HG02840 (cell line): ENCODE results near the gene IGFN1.

Experiments
- ATAC-seq: cut with Tn5 transposase; IDR thresholded peaks from one replicate; pipeline ENCODE4 v1.9.1; 2021; ENCODE audit warnings: mild to moderate bottlenecking, moderate library complexity, moderate number of reproducible peaks; ENCODE audit not compliant: unreplicated experiment, low FRiP score

The IGFN1 gene

GRCh38 chr1:201183753-201184152 is 6.9 kb upstream of the IGFN1 start:
- no peak for ATAC-seq

- ATAC-seq: no peak
Observed at GRCh38 chr1:201184307-201185122, 6.1 kb upstream of the IGFN1 start.

- ATAC-seq: no peak
Observed at GRCh38 chr1:201185123-201185453, 5.5 kb upstream of the IGFN1 start.

- ATAC-seq: no peak
Observed at GRCh38 chr1:201185527-201186128, 5.0 kb upstream of the IGFN1 start.

- ATAC-seq: no peak
Observed at GRCh38 chr1:201186192-201186591, 4.4 kb upstream of the IGFN1 start.

GRCh38 chr1:201189085-201189484 is 1.5 kb upstream of the IGFN1 start:
- no peak for ATAC-seq

- ATAC-seq: no peak
Observed at GRCh38 chr1:201190005-201190404, 619 bp upstream of the IGFN1 start.

GRCh38 chr1:201191653-201192260 is 1.1 kb downstream of the IGFN1 start:
- ATAC-seq: no peak

- no peak for ATAC-seq
Observed at GRCh38 chr1:201192261-201192788, 1.7 kb downstream of the IGFN1 start.

- no peak for ATAC-seq
Observed at GRCh38 chr1:201194046-201194445, 3.4 kb downstream of the IGFN1 start.

- no peak for ATAC-seq
Observed at GRCh38 chr1:201198598-201198997, 8.0 kb downstream of the IGFN1 start.

GRCh38 chr1:201205036-201205435 is 14.4 kb downstream of the IGFN1 start:
- ATAC-seq: no peak

GRCh38 chr1:201206176-201206575 is 15.6 kb downstream of the IGFN1 start:
- ATAC-seq: no peak

GRCh38 chr1:201207046-201207445 is 16.4 kb downstream of the IGFN1 start:
- ATAC-seq: no peak

- ATAC-seq: no peak
Observed at GRCh38 chr1:201208236-201208635, 17.6 kb downstream of the IGFN1 start.

GRCh38 chr1:201212056-201212455 is 21.4 kb downstream of the IGFN1 start:
- ATAC-seq: no peak

GRCh38 chr1:201212461-201213055 is 21.9 kb downstream of the IGFN1 start:
- ATAC-seq: no peak

GRCh38 chr1:201213106-201213770 is 22.6 kb downstream of the IGFN1 start:
- no peak for ATAC-seq

- ATAC-seq: no peak
Observed at GRCh38 chr1:201213926-201214325, 23.3 kb downstream of the IGFN1 start.

GRCh38 chr1:201214461-201214860 is 23.8 kb downstream of the IGFN1 start:
- no peak for ATAC-seq

GRCh38 chr1:201214886-201215285 is 24.3 kb downstream of the IGFN1 start:
- no peak for ATAC-seq
